ENCODE measurements around the gene GPC3. TPM values are rescaled to one million over a fixed set of nuclear protein-coding genes. Genes with fewer than 3 reads are reported as not detected.

Gene GPC3
- total and polyA plus RNA-seq, 2 donors (not counting 3 experiments of a cell fraction or from before 2014, with no cell fraction given), result not detected

GRCh38 chrX:133868250-133868649 is 117.1 kb downstream of the GPC3 start:
- H2AFZ ChIP-seq (ENCODE audit: low read depth, low read length), result no peak overlapping the region
- CTCF ChIA-PET, result no interaction called here
- no peaks in the 10 kb centered on the region for H3K9me1 ChIP-seq (replicated peaks; ENCODE audit: control insufficient read depth, extremely low read depth, insufficient read depth, low read length)
- intact Hi-C loops (cut with micrococcal nuclease) (no loop called here), dilution Hi-C loops (cut with MboI; ENCODE audit: extremely low pct_ligation_motif_present, low sequenced_read_pairs) (no loop called here)
- POLR2A ChIA-PET, result no interaction called here
- H3K36me3 ChIP-seq (ENCODE audit: control insufficient read depth in 2 of 2, extremely low read depth in 1 of 2, insufficient read depth in 2 of 2, low read length in 2 of 2), result no peaks in the 10 kb centered on the region
- no peak for FAIRE-seq
- no peak overlapping the region for H3K4me3 ChIP-seq (replicated peaks in 1 of 3; ENCODE audit: insufficient read depth in 1 of 3, low read depth in 1 of 3, low read length in 3 of 3)
- no peaks in the 10 kb centered on the region for H3K27me3 ChIP-seq (ENCODE audit: control insufficient read depth in 2 of 2, insufficient read depth in 2 of 2, low read length in 2 of 2)
- no peaks in the 10 kb centered on the region for H4K20me1 ChIP-seq (replicated peaks; ENCODE audit: control insufficient read depth, extremely low read depth, insufficient read depth, low read length)
- H3K4me1 ChIP-seq (ENCODE audit: control insufficient read depth, extremely low read depth, insufficient read depth, low read length), result no peaks in the 10 kb centered on the region
- no peak for DNase-seq (ENCODE audit: low read depth, low spot score)
- TF ChIP-seq GATA2 (IDR thresholded peaks at IDR 0.05; ENCODE audit: insufficient read depth, insufficient read length, low read depth, low read length), result no peak
- no peak for TF ChIP-seq FOS (IDR thresholded peaks at IDR 0.05; ENCODE audit: borderline replicate concordance, insufficient read depth, low read length)
- no peak for TF ChIP-seq CTCF (IDR thresholded peaks at IDR 0.05; ENCODE audit: extremely low read depth in 1 of 2, insufficient read depth in 1 of 2, low read depth in 1 of 2, low read length in 2 of 2)
- no peak overlapping the region for H3K9ac ChIP-seq (replicated peaks; ENCODE audit: extremely low read depth, insufficient read depth, low read length)
- H3K4me2 ChIP-seq (ENCODE audit: insufficient read depth, low read length), result no peak overlapping the region
- no peaks in the 10 kb centered on the region for H3K79me2 ChIP-seq (ENCODE audit: control insufficient read depth, insufficient read depth, low read length)
- no peaks in the 10 kb centered on the region for H3K9me3 ChIP-seq (replicated peaks; ENCODE audit: control insufficient read depth, insufficient read depth, low read length)
- no TSS peak for BruUV-seq (replicated peaks)
- H3K27ac ChIP-seq (ENCODE audit: insufficient read depth, low read depth, low read length), result no peak overlapping the region

- H3K9ac ChIP-seq (replicated peaks; ENCODE audit: extremely low read depth, insufficient read depth, low read length), result no peak overlapping the region
- H2AFZ ChIP-seq (ENCODE audit: low read depth, low read length), result no peak overlapping the region
- H3K27ac ChIP-seq (ENCODE audit: insufficient read depth, low read depth, low read length), result no peak overlapping the region
- BruUV-seq (replicated peaks), result no TSS peak
- TF ChIP-seq POLR2A (IDR thresholded peaks at IDR 0.05; ENCODE audit: low read depth, low read length) (no peak), FOS (IDR thresholded peaks at IDR 0.05; ENCODE audit: borderline replicate concordance, insufficient read depth, low read length) (no peak), POLR2AphosphoS5 (IDR thresholded peaks at IDR 0.05; ENCODE audit: insufficient read depth, low read depth, low read length) (no peak), EZH2 (IDR thresholded peaks at IDR 0.05; ENCODE audit: borderline replicate concordance, low read depth, low read length, severe bottlenecking) (no peak), CTCF (IDR thresholded peaks at IDR 0.05; ENCODE audit: extremely low read depth in 1 of 2, insufficient read depth in 1 of 2, low read depth in 1 of 2, low read length in 2 of 2) (no peak)
- H3K36me3 ChIP-seq (ENCODE audit: control insufficient read depth in 2 of 2, extremely low read depth in 1 of 2, insufficient read depth in 2 of 2, low read length in 2 of 2), result no peaks in the 10 kb centered on the region
- dilution Hi-C loops (cut with MboI; ENCODE audit: extremely low pct_ligation_motif_present, low sequenced_read_pairs), result no loop called here
- FAIRE-seq, result no peak
- intact Hi-C loops (cut with micrococcal nuclease), result no loop called here
- CTCF ChIA-PET, result no interaction called here
- H3K9me1 ChIP-seq (replicated peaks; ENCODE audit: control insufficient read depth, extremely low read depth, insufficient read depth, low read length), result no peaks in the 10 kb centered on the region
- no peaks in the 10 kb centered on the region for H3K79me2 ChIP-seq (ENCODE audit: control insufficient read depth, insufficient read depth, low read length)
- no peak overlapping the region for H3K4me3 ChIP-seq (replicated peaks in 1 of 3; ENCODE audit: insufficient read depth in 1 of 3, low read depth in 1 of 3, low read length in 3 of 3)
- no peaks in the 10 kb centered on the region for H3K9me3 ChIP-seq (replicated peaks; ENCODE audit: control insufficient read depth, insufficient read depth, low read length)
- no peaks in the 10 kb centered on the region for H4K20me1 ChIP-seq (replicated peaks; ENCODE audit: control insufficient read depth, extremely low read depth, insufficient read depth, low read length)
- DNase-seq (ENCODE audit: low read depth, low spot score), result no peak
- no peaks in the 10 kb centered on the region for H3K4me1 ChIP-seq (ENCODE audit: control insufficient read depth, extremely low read depth, insufficient read depth, low read length)
- POLR2A ChIA-PET, result no interaction called here
- H3K27me3 ChIP-seq (ENCODE audit: control insufficient read depth in 2 of 2, insufficient read depth in 2 of 2, low read length in 2 of 2), result no peaks in the 10 kb centered on the region
- H3K4me2 ChIP-seq (ENCODE audit: insufficient read depth, low read length), result no peak overlapping the region
Measured at GRCh38 chrX:133865761-133866471, 119.5 kb downstream of the GPC3 start.
